HG03571 (cell line): ENCODE data around the gene LBX2.

Experiments used
- ATAC-seq: cut with Tn5 transposase; IDR thresholded peaks from one replicate; pipeline ENCODE4 v1.9.1; 2021; ENCODE audit not compliant: unreplicated experiment

Gene LBX2, protein sequence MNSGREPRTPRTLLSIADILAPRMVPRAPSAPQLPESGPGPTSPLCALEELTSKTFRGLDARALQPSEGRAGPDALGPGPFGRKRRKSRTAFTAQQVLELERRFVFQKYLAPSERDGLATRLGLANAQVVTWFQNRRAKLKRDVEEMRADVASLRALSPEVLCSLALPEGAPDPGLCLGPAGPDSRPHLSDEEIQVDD

DNA sequence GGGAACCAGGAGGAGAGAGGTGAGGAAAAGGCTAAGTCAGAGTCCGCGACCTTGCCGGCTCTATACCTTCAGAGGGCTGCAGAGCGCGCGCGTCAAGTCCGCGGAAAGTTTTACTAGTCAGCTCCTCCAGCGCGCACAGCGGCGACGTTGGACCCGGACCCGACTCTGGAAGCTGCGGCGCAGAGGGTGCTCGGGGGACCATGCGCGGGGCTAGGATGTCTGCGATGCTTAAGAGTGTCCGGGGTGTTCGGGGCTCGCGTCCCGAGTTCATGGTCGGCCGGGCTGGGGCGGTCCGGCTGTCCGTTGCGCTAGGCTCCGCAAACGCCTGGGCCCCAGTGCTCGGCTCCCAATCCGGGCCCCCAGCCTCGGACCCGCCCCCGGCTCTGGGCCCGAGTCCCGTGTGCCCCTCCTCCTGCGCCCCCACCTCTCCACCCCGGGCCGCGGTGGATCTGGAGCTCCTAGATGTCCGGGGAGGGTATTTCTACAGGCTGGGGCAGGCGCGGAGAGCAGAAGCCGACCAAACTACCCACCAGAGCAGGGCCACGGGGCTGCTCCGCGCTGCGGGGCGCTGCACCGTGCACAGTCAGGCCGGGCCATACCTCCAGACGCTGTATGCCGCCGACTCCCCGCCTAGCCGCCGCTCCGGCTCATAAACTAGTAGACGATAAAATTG lies at the start of gene LBX2:
TSS of gene LBX2 (minus strand) at position 337 of the 673 bp plus-strand sequence. CDS start at position 271, 66 bp downstream.
- ATAC-seq, result no peak

DNA sequence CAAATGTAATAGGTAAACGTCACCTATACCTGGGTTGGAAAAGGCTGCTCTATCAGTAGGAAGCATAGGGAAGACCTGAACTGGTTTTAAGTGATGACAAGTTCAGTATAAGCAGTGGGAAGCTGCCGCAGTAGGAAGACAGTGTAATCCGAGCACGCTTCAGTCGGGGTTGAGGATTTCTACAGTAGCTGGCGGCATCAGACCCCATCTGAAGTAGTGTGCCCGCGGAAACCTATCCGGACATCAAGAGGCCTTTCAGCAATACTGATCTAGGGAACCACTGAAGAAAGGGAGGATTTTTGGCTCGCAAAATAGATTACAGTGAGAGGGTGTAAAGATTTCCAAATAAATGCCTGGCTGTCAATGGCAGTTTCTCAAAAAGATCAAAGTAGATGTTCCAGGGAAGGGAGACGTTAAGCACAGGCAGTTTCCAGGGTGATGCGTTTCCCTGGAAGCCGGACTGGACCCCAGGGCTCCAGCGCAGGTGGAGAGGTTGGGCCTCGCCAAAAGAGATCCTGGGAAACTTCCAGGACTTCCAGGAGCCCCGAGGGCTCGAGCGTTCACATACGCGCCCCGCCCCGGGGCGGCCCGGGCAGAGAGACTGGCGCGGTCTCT lies 49.0 kb upstream of the LBX2 start:
- ATAC-seq, result no peak

DNA sequence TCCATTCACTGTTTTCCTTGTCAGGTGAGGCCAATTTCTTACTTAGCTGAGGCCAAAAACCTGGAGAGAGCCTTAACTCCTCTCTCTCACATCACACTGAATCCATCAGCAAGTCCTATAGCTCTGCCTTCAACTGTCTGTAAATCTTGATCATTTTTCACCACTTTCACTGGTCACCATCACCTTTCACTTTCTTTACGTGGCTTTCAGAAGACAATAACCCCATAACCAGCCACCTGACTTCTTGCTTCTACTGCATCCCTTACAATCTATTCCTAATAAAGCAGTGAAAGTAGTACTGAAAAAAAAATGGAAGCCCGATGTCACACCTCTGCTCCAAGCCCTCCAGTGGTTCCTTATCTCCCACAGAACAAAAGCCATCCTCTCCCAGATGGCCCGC lies 46.6 kb upstream of the LBX2 start:
- ATAC-seq, result no peak

DNA sequence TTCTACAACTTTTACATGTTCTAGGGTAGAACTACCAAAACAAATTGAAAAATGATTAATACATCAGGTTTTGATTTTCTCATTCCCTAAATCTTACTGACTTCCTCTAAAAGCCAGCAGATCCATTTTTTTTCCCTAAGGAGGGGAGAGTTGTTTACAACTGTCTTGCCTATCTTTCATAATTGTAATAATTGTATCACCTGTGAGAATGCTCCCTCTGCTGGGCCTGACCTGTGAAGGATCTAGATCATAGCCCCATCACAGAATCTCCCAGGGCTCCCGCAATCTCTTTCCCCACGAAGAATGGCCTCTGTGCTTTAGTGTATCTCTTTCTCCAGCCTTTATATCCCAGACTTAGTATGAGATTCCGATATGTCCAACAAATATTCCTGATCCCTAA lies 45.2 kb upstream of the LBX2 start:
- no peak for ATAC-seq

DNA sequence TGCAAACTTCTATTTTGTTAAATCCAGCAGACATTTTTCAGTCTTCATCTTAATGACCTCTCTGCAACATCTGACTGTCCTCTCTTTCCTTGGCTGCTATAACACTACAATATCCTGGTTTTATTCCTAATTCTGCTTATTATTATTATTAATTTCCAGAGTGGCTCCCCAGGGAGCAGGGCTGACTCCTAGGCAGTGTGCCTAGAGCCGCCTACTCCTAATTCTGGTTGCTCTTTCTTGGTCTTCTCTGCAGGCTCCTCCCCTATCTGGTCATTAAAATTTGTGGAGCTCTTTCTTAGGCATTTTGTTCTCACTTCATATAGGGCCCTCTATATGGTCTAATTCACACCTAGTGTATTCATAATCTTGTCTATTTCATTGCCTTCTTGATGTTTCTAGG lies 43.6 kb upstream of the LBX2 start:
- ATAC-seq, result no peak

DNA sequence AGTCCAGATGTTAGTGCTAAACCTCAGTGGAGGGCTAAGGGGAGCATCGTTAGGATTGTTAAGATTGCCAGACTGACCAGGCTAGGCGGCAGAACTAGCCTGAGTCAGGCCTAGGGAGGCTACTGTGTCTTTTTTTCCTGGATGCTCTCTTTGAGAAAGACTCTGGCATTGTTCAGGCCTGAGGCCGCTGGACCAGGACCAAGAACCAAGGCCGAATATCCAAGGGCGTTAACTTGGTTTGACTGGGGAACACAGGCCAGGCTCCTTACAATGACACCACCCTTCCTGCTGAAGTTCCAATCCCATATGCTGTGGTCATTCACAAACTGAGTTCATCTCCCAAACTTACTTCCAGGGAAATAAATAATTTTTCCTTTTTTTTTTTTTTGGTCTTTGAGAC lies 40.9 kb upstream of the LBX2 start:
- no peak for ATAC-seq

DNA sequence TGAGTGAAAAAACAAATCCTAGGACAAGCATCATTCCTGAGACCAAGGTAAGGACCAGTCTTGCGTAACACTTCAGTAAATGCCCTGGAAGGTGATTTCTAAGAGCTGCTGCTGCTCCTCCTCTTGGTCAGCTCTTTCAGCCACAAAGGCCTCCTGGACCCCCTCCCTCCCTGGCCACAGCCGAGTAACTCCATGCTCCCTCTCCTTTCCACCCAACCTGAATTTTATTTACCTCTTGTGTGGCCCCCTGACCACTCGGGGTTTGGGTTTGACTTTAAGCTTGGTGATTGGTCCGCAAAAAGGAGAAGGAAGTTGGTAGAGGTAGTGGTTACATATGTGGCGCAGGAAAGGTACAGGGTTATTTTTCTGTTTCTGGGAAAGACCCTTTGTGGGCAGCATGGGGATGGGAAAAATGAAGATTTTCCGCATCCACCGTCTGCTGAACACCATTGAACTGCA lies 39.5 kb upstream of the LBX2 start:
- ATAC-seq, result no peak

DNA sequence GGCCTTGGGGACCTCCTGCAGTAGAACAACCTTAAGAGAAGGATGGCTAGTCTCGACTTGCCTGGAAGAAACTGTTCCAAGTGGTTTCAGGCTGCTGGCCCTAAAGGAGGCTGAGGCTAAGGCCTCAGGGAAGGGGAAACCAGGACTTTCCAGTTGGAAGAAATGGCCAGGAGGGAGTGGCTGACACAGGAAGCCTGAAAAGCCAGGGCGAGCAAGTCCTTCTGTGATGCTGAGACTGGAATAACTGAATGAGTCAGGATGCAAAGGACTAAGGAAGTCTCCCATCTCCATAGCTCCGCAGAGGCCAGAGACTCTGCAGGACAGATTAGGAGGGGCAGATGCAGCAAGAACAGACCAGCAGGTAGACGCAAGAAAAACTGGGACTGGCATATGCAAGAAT lies 37.7 kb upstream of the LBX2 start:
- ATAC-seq, result no peak

DNA sequence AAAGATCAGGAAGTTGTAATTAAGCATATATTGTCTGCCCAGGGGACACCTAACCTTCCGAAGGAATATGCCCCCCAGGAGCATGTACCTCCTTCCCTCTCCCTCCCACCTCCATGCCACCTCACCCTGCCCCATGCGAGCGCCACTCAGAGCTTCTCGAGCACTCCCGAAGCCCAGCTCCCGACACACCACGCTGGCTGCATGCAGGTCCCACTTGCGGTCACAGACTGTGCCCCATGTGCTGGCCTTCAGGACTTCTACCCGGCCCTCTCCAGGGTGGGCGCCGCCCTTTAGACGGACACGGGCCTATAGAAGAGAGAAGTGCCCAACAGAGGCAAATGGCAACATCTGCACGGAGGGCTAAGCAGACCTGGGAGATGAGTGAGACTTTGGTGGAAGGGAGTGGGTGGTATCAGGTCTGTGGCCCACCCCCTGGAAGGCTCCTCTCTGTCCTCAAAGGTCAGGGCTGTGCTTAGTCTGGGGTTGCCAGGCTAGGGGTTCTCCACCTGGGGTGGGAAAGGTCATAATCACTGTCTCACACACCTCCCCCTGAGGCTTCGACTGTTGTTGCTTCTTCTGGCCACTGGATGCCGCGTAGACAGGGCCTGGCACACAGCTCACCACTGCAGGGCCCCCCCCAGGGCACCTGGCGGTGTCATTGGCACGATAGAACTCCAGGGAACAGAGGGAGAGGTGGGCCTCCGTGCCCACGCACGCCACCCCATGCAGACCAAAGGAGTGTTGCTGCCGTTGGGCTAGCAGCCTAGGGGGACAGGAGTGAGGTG lies 37.0 kb upstream of the LBX2 start:
- no peak for ATAC-seq

DNA sequence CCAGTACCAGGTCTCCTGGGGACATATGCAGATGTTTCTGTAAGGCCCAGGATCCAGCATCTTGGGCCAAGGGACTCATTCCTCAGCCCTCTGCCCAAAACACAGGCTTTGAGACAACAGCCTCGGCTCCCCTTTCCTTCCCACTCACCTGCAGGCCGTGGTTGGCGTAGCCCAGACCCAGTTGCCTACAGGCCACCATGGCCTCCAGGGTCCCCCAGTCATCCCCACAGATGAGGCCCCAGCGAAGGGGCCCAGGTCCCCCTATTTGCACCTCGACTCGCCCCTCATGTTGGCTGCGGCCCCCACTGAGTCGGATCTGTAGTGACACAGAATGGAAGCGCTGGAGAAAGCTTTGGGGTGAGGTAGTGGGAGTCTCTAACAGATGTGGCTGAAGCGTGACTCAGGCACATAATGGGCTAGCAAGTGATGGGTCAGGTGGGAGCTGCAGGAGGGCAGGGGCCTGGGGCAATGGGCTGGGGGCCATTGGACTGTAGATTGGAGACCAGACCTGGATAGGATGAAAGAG lies 36.1 kb upstream of the LBX2 start:
- no peak for ATAC-seq

DNA sequence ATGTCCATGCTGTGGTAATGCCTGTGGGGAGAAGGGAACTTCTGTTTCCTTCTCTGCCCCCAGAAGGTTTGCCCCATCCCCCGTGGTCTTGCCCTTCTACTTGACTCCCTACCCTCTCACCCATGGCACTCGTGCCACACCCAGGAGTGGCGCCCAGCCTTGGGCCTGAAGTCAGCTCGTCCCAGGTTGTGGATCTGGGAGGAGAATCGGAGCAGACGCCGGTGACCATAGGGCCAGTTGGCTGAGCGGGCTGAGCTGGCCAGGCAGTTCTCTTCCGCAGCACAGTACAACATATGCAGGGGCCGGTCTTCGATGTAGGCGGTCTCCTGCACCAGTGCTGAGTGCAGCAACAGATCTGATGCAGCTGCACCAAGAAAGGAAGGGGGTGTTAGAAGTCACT lies 35.0 kb upstream of the LBX2 start:
- no peak for ATAC-seq

DNA sequence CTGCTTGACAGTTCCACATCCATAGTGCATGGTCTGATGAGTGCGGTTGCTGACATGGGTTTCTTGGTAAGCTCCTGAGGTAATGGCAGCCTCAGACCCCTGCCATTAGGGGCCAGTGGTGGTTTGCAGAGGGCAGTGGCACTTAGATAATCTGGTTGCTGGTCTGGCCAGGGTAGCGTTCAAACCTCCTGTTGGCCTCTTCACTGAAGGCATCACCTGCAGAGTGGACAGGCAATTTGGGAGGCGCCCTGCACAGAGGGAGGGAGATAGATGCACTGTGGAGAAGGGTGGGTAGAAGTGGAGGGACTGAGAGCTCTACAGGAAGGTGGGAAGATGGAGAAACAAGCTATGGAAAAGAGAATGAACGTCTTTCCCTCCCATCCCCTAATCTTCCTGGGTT lies 34.1 kb upstream of the LBX2 start:
- no peak for ATAC-seq

DNA sequence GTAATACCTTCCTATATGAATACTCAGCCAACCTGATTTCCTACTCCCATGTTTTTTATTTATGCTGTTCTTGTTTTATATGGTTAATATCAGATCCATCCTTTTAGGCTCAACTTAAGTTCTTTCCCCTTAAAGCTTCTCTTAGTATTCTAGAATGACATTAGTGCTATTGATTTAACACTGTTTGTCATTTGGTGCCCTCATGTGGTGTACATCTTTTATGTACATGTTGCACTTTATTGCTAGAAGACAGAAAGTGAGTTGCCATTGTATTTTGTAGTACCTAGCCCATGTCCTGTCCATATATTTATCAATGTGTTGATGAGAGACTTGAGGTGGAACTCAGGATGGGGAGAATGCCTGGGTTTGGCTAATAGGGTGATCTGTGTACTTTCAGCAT lies 32.8 kb upstream of the LBX2 start:
- no peak for ATAC-seq

DNA sequence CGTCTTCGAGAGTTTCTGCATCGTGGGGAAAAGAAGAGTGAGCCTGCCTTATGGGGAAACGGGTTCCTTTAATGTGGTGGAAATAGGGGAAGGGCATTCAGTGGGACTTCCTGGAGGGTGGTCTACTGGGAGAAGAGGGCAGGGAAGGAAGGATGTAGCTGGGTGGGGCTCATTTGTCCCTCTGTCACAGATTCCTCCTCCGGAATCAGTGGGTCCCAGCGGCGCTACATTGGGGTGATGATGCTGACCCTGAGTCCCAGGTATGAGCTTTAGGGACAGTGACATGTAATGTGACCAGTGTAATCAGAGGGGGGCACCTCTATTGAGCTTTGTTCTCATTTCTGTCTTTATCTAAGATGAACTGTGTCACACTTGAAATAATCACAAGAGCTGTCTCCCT lies 32.3 kb upstream of the LBX2 start:
- ATAC-seq, result no peak

DNA sequence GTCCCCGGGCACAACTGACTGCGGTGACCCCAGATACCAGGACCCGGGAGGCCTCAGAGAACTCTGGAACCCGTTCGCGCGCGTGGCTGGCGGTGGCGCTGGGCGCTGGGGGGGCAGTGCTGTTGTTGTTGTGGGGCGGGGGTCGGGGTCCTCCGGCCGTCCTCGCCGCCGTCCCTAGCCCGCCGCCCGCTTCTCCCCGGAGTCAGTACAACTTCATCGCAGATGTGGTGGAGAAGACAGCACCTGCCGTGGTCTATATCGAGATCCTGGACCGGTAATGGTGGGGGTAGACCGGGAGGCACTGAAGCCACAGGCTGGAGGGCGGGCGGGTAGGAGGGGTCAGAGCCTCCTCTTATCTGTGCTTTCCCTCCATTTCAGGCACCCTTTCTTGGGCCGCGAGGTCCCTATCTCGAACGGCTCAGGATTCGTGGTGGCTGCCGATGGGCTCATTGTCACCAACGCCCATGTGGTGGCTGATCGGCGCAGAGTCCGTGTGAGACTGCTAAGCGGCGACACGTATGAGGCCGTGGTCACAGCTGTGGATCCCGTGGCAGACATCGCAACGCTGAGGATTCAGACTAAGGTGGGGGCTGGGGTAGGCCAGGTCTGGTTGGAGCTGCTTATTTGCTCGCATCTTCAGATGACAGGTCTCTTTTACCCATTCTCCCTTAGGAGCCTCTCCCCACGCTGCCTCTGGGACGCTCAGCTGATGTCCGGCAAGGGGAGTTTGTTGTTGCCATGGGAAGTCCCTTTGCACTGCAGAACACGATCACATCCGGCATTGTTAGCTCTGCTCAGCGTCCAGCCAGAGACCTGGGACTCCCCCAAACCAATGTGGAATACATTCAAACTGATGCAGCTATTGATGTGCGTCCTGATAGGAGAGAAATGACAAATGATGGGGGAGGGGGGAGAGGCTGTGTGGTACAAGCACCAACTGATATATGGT lies 31.1 kb upstream of the LBX2 start:
- peak; percentile 28 for ATAC-seq

DNA sequence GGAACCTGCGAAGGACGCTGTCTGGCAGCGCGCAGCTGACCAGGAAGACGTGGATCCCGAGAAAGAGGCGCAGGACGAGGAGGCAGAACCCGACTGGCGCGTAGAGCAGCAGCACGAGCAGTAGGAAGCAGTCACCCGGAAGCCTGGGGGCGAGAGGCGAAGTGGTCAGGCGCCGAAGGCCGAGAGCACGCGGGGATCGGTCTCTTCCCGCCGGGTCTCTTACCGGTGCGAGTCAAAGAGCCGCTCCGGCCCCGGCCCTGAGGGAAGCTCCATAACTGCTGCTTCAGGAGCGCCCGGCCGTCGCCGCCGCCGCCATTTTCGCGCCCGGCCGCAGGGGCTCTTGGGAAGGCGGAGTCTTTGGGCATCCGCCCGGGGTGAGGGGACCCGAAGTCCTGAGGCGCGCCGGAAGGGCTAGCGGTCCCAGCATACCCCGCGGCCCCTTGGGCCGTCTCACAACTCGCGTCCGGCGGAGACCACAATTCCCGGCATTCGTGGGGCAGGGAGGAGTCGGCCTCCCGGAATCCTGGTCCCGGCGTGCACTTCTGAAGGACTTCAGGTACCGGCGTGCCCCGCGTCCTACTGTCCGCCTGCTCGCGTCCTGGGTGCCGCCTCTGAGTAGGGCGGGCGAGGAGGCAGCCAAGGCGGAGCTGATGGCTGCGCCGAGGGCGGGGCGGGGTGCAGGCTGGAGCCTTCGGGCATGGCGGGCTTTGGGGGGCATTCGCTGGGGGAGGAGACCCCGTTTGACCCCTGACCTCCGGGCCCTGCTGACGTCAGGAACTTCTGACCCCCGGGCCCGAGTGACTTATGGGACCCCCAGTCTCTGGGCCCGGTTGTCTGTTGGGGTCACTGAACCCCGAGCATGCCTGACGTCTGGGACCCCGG lies 30.2 kb upstream of the LBX2 start, which contains the start of the genes AUP1 and HTRA2:
TSS of gene AUP1 (minus strand) at position 350 of the 882 bp plus-strand sequence. CDS start at position 273, 77 bp downstream.
TSS of gene HTRA2 (plus strand) at position 577 of the 882 bp plus-strand sequence. CDS start at position 651, 74 bp downstream.
- ATAC-seq, result peak; percentile 71

DNA sequence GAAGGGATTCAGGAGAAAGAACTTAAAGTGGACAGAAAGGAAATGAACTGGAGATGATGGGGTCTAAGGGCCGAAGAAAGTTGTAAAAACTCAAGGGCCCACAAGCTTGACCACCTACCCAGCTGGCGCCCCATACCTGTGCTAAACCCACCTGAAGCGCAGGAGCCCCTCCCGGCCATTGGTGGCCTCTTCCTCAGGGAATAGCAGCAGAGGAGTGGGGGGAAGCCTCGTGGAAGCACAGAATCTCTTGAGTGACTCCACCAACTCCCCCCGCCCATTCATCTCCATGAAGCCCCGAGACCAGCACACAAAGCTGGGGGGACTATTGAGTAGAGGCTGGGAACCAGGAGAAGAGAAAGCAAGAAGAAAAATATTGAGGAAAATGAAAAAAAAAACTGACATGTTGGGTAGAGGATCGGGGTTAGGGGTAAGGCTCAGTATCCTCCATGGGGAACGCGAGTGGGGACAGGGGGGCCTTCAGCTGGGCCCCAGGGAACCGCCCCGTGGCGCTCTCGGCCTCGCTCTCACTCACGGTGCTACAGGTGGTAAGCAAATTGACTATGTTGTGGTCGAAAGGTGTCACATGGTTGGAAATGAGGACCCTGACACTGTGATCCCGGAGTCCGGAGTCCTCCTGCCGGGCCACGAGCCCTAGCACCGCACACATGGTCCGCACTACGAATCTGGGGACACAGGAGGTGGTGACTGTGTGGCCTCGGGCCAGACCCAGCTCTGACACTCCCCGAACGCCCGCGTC lies 29.4 kb upstream of the LBX2 start:
- ATAC-seq, result peak; percentile 5

DNA sequence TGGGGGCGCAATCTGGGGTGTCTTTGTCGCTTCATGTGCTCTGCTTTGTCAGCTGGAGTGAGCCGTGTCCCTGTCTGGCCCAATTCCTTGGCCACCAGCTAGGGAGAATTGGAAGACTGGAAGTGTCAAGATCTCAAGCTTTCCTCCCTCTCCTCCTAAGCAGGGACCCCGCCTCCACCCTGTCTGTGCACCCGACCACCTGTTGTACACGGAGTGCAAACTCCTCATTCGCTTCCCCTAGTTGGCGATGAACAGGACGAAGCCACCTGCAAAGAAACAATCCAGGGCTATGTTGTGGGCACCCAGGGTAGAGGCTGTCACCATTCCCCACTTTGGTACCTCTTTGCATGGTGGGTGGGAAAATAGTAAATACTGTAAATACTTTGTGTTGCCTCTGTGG lies 28.3 kb upstream of the LBX2 start:
- ATAC-seq, result no peak
